Hematopoietic multipotent progenitor cell treated with erythropoietin and hydrocortisone succinate and interleukin-3 and kit ligand, for 6 days (in vitro differentiated cells): ENCODE results near the gene RNF182.
"Not testable (repeated sequence)": the region's sequence is repeated elsewhere in the genome, so short reads cannot be mapped to it uniquely, and the experiment has no call there.

Source experiments
- DNase-seq: peaks from one replicate; pipeline ENCODE4 v3.0.0-alpha.2; 2015

The RNF182 gene

GRCh38 chr6:13918686-13919250, 6.0 kb upstream of the RNF182 start:
- no peak for DNase-seq

- no peak for DNase-seq
Measured at GRCh38 chr6:13919861-13920260, 4.9 kb upstream of the RNF182 start.

- peak; percentile 56 for DNase-seq
Measured at GRCh38 chr6:13920552-13920951, 4.2 kb upstream of the RNF182 start.

- no peak for DNase-seq
Measured at GRCh38 chr6:13922750-13923149, 2.0 kb upstream of the RNF182 start.

- DNase-seq, result no peak
Measured at GRCh38 chr6:13923527-13924145, 1.1 kb upstream of the RNF182 start.

- DNase-seq, result peak; percentile 62
Measured at GRCh38 chr6:13924146-13924948, 405 bp upstream of the RNF182 start.

GRCh38 chr6:13926378-13926777, 1.6 kb downstream of the RNF182 start:
- DNase-seq, result no peak

- no peak for DNase-seq
Measured at GRCh38 chr6:13927203-13927602, 2.5 kb downstream of the RNF182 start.

- no peak for DNase-seq
Measured at GRCh38 chr6:13929196-13929595, 4.4 kb downstream of the RNF182 start.

GRCh38 chr6:13931797-13932402, 7.1 kb downstream of the RNF182 start:
- DNase-seq, result no peak

- no peak for DNase-seq
Measured at GRCh38 chr6:13932785-13933184, 8.0 kb downstream of the RNF182 start.

- no peak for DNase-seq
Measured at GRCh38 chr6:13934721-13935120, 10.0 kb downstream of the RNF182 start.

- DNase-seq, result no peak
Measured at GRCh38 chr6:13935190-13935880, 10.6 kb downstream of the RNF182 start.

- not testable (repeated sequence) for DNase-seq
Measured at GRCh38 chr6:13935881-13936261, 11.1 kb downstream of the RNF182 start.

- no peak for DNase-seq
Measured at GRCh38 chr6:13941902-13942301, 17.1 kb downstream of the RNF182 start.

GRCh38 chr6:13943943-13944342, 19.2 kb downstream of the RNF182 start:
- no peak for DNase-seq

- DNase-seq, result no peak
Measured at GRCh38 chr6:13946506-13946905, 21.8 kb downstream of the RNF182 start.

GRCh38 chr6:13947611-13948178, 22.9 kb downstream of the RNF182 start:
- DNase-seq, result no peak

- DNase-seq, result no peak
Measured at GRCh38 chr6:13952101-13952500, 27.3 kb downstream of the RNF182 start.

- no peak for DNase-seq
Measured at GRCh38 chr6:13953061-13953705, 28.4 kb downstream of the RNF182 start.

- no peak for DNase-seq
Measured at GRCh38 chr6:13965582-13966127, 40.9 kb downstream of the RNF182 start.

GRCh38 chr6:13971303-13971702, 46.6 kb downstream of the RNF182 start:
- no peak for DNase-seq
